ENCODE data around the gene KDM1B.

- TF ChIP-seq EP300 (IDR thresholded peaks at IDR 0.05) (no peak), POLR2A (IDR thresholded peaks at IDR 0.05) (no peak)
Measured at GRCh38 chr6:18241208-18242038, 86.2 kb downstream of the KDM1B start.

Measured in ovary (tissue), 1 donor.